H1 (cell line): Measurements from ENCODE around the gene PDE4D. TPM values are rescaled to one million over a fixed set of nuclear protein-coding genes. Genes with fewer than 3 reads are reported as not detected.

Experiments used
- CTCF ChIA-PET: fragments of 300-600 bp; sonication (Branson Sonifier 250); formaldehyde crosslinking; loops from one replicate; lab custom pipeline; 2021; ENCODE audit not compliant: partially characterized antibody; lab: Charles Lee
- POLR2A ChIA-PET: fragments of 300-600 bp; sonication (Branson Sonifier 250); formaldehyde crosslinking; loops from one replicate; lab custom pipeline; 2021; ENCODE audit warnings: inconsistent platforms; ENCODE audit not compliant: partially characterized antibody; lab: Charles Lee
- DNase-seq, 2 experiments: peaks; one replicate each; pipeline versions ENCODE4 v3.0.0 to v3.0.0-alpha.2; 2010 to 2022; ENCODE audit warnings: low spot score in 2 of 2, low read depth in 1 of 2, mixed read lengths in 1 of 2
- FAIRE-seq: peaks from 2 replicates; lab custom pipeline; 2011; peaks lifted over from hg19 to GRCh38; lab: Jason Lieb, UNC
- H2AFZ ChIP-seq: 2 replicates; pipeline ENCODE4 v1.8.1; 2012; ENCODE audit warnings: low read length, inconsistent platforms
- H2AK5ac ChIP-seq: 2 replicates; pipeline ENCODE4 v1.6.1; 2013; ENCODE audit warnings: low read depth, low read length
- H2BK120ac ChIP-seq: replicated peaks from 2 replicates; pipeline ENCODE3; 2013; ENCODE audit warnings: low read depth, low read length, inconsistent platforms
- H2BK12ac ChIP-seq: 2 replicates; pipeline ENCODE4 v1.6.1; 2013; ENCODE audit warnings: low read depth, low read length
- H2BK15ac ChIP-seq: 2 replicates; pipeline ENCODE4 v1.6.1; 2013; ENCODE audit warnings: low read length
- H2BK20ac ChIP-seq: 2 replicates; pipeline ENCODE4 v1.6.1; 2013; ENCODE audit warnings: low read length
- H2BK5ac ChIP-seq: 2 replicates; pipeline ENCODE4 v1.6.1; 2013; ENCODE audit warnings: low read depth, low read length
- H3K14ac ChIP-seq: 2 replicates; pipeline ENCODE4 v1.6.1; 2013; ENCODE audit warnings: inconsistent platforms; ENCODE audit not compliant: insufficient read length
- H3K18ac ChIP-seq: 2 replicates; pipeline ENCODE4 v1.6.1; 2013; ENCODE audit warnings: low read length; ENCODE audit errors: extremely low read depth
- H3K23ac ChIP-seq: 2 replicates; pipeline ENCODE4 v1.6.1; 2013; ENCODE audit warnings: inconsistent platforms; ENCODE audit not compliant: insufficient read length
- H3K23me2 ChIP-seq: 2 replicates; pipeline ENCODE4 v1.6.1; 2013; ENCODE audit warnings: low read depth, low read length
- H3K27ac ChIP-seq: 2 replicates; pipeline ENCODE4 v1.6.1; 2011; ENCODE audit warnings: low read depth, low read length, inconsistent platforms
- H3K27me3 ChIP-seq, 4 experiments: replicated peaks in 1 of 4; 1 replicate in 1 of 4; 2 replicates in 3 of 4; pipeline versions ENCODE4 v1.6.1 to v1.8.1; 2011 to 2013; ENCODE audit warnings: low read length in 3 of 4, mild to moderate bottlenecking in 3 of 4, inconsistent platforms in 2 of 4, mixed read lengths in 2 of 4, moderate library complexity in 1 of 4; ENCODE audit not compliant: control insufficient read depth in 3 of 4, insufficient read depth in 3 of 4; ENCODE audit errors: extremely low read depth in 1 of 4
- H3K36me3 ChIP-seq, 4 experiments: 2 replicates each; pipeline versions ENCODE4 v1.6.1 to v1.8.1; 2011 to 2013; ENCODE audit warnings: mild to moderate bottlenecking in 4 of 4, low read length in 3 of 4, moderate library complexity in 2 of 4, control low read depth in 1 of 4, inconsistent platforms in 1 of 4; ENCODE audit not compliant: insufficient read depth in 4 of 4, control insufficient read depth in 2 of 4
- H3K4ac ChIP-seq: replicated peaks from 2 replicates; pipeline ENCODE3; 2013; ENCODE audit warnings: low read length, low read depth, mixed read lengths, inconsistent platforms; ENCODE audit not compliant: insufficient read length
- H3K4me1 ChIP-seq, 4 experiments: replicated peaks in 1 of 4; 1 replicate in 1 of 4; 2 replicates in 3 of 4; pipeline versions ENCODE4 v1.6.1 to v1.8.1; 2011 to 2013; ENCODE audit warnings: low read length in 3 of 4, inconsistent platforms in 2 of 4, mixed read lengths in 1 of 4; ENCODE audit not compliant: insufficient read depth in 4 of 4, control insufficient read depth in 3 of 4
- H3K4me2 ChIP-seq, 2 experiments: 2 replicates each; pipeline versions ENCODE4 v1.6.1 to v1.8.1; 2011 to 2013; ENCODE audit warnings: low read depth in 2 of 2, low read length in 2 of 2, control low read depth in 1 of 2, inconsistent platforms in 1 of 2, mild to moderate bottlenecking in 1 of 2; ENCODE audit not compliant: insufficient read depth in 1 of 2
- H3K4me3 ChIP-seq, 4 experiments: fragments of 200-600, 300-600 bp in 1 of 4; sonication (generic), shearing (Covaris generic), sonication (Bioruptor Twin) in 1 of 4; 2 replicates each; pipeline versions ENCODE4 v1.5.1 to v1.8.1; 2011 to 2016; ENCODE audit warnings: low read length in 4 of 4, low read depth in 3 of 4, control low read depth in 2 of 4, inconsistent platforms in 2 of 4, mild to moderate bottlenecking in 2 of 4, mixed read lengths in 1 of 4, moderate library complexity in 1 of 4; ENCODE audit not compliant: insufficient read depth in 2 of 4; ENCODE audit errors: extremely low read depth in 1 of 4
- H3K56ac ChIP-seq: replicated peaks from 2 replicates; pipeline ENCODE3; 2013; ENCODE audit warnings: low read depth, mild to moderate bottlenecking, mixed read lengths, low read length, inconsistent platforms; ENCODE audit not compliant: insufficient read length
- H3K79me1 ChIP-seq: 2 replicates; pipeline ENCODE4 v1.6.1; 2013; ENCODE audit warnings: low read depth, low read length, control low read depth
- H3K79me2 ChIP-seq, 2 experiments: 2 replicates each; pipeline versions ENCODE4 v1.6.1 to v1.8.1; 2012 to 2013; ENCODE audit warnings: low read length in 2 of 2, mild to moderate bottlenecking in 2 of 2, inconsistent platforms in 1 of 2; ENCODE audit not compliant: insufficient read depth in 2 of 2, control insufficient read depth in 1 of 2
- H3K9ac ChIP-seq, 4 experiments: replicated peaks in 1 of 4; 1 replicate in 1 of 4; 2 replicates in 3 of 4; pipeline versions ENCODE4 v1.6.1 to v1.8.1; 2011 to 2013; ENCODE audit warnings: low read depth in 3 of 4, low read length in 3 of 4, control low read depth in 2 of 4, mild to moderate bottlenecking in 2 of 4, moderate library complexity in 2 of 4, inconsistent platforms in 1 of 4; ENCODE audit errors: extremely low read depth in 1 of 4
- H3K9me3 ChIP-seq, 2 experiments: 2 replicates each; pipeline versions ENCODE4 v1.6.1 to v1.8.1; 2012 to 2013; ENCODE audit warnings: mild to moderate bottlenecking in 2 of 2, moderate library complexity in 2 of 2, control low read depth in 1 of 2, inconsistent platforms in 1 of 2, low read depth in 1 of 2, low read length in 1 of 2, mixed read lengths in 1 of 2; ENCODE audit not compliant: insufficient read depth in 2 of 2
- H4K20me1 ChIP-seq, 2 experiments: replicated peaks in 1 of 2; 2 replicates each; pipeline versions ENCODE3 to v1.8.1; 2011 to 2013; ENCODE audit warnings: inconsistent platforms in 2 of 2, low read length in 2 of 2, mild to moderate bottlenecking in 1 of 2; ENCODE audit not compliant: insufficient read depth in 2 of 2, control insufficient read depth in 1 of 2
- H4K5ac ChIP-seq: 2 replicates; pipeline ENCODE4 v1.6.1; 2013; ENCODE audit warnings: low read length, low read depth, mixed read lengths, inconsistent platforms; ENCODE audit not compliant: insufficient read length
- H4K8ac ChIP-seq: 2 replicates; pipeline ENCODE4 v1.8.0; 2013; ENCODE audit warnings: mild to moderate bottlenecking, moderate library complexity, low read length, inconsistent platforms; ENCODE audit not compliant: insufficient read depth; ENCODE audit errors: extremely low read depth
- H4K91ac ChIP-seq: replicated peaks from 2 replicates; pipeline ENCODE3; 2013; ENCODE audit warnings: low read length, mixed read lengths, inconsistent platforms; ENCODE audit not compliant: insufficient read length
- CBX5 ChIP-seq: fragments of 300-800, 300-1000 bp; sonication (generic); IDR thresholded peaks from 2 replicates; pipeline ENCODE4 v1.7.1; 2016; ENCODE audit warnings: antibody characterized with exemption, low read length, low read depth
- WGBS, 2 experiments: shearing (Covaris generic) in 1 of 2; methylation state at CpG; one replicate each; pipeline versions ENCODE4 v1.1.6 to v1.1.7; 2013 to 2015; ENCODE audit warnings: low lambda C conversion rate in 2 of 2, mixed read lengths in 2 of 2, inconsistent platforms in 1 of 2, low coverage in 1 of 2, missing lambda C conversion rate in 1 of 2; ENCODE audit not compliant: insufficient replicate concordance in 2 of 2, insufficient coverage in 1 of 2, insufficient read length in 1 of 2; ENCODE audit errors: extremely low coverage in 1 of 2, missing lambda C conversion rate in 1 of 2; 5-methylcytosine and 5-hydroxymethylcytosine counted together
- polyA plus RNA-seq, 7 experiments: library from polyadenylated mRNA; depleted of rRNA in 3 of 7; stranded (reverse) in 5 of 7; unstranded in 2 of 7; fragments of >200 nt in 5 of 7; fragments of 200-250 nt in 2 of 7; gene quantifications; 1 replicate in 5 of 7; 2 replicates in 1 of 7; 4 replicates in 1 of 7; pipeline versions ENCODE4 v1.2.1 to v1.2.3, GENCODE V29; 2011 to 2013; ENCODE audit warnings: missing spikeins in 2 of 7, mixed read lengths in 2 of 7
- total RNA-seq: library from RNA; stranded (reverse); fragmentation: NEBNext Ultra II Directional; extraction: Animal tissue kit (Norgen Biotek cat#: 25700); gene quantifications from 2 replicates; pipeline ENCODE4 v1.2.1, GENCODE V29; 2021

PDE4D gene
- total and polyA plus RNA-seq, 2 of the 8 experiments (the other 6 are each of a cell fraction or from before 2014, with no cell fraction given): 2.3 to 3.7 TPM

- no peaks in the 10 kb centered on the region for H3K27me3 ChIP-seq
- no peak overlapping the region for H3K23ac ChIP-seq
- no peak for TF ChIP-seq CBX5
- TF ChIP-seq, all 59 proteins: peak for 0
- Histone ChIP-seq H2BK5ac (no peak overlapping the region), H3K9ac (no peak overlapping the region), H2AK5ac (no peak overlapping the region), H3K79me2 (no peaks in the 10 kb centered on the region), H2BK15ac (no peak overlapping the region), H3K23me2 (no peaks in the 10 kb centered on the region), H2BK12ac (no peak overlapping the region), H4K20me1 (no peaks in the 10 kb centered on the region), H3K9me3 (no peaks in the 10 kb centered on the region), H3K14ac (no peak overlapping the region), H4K8ac (no peak overlapping the region), H2BK120ac (no peak overlapping the region), H3K27ac (no peak overlapping the region), H2AFZ (no peak overlapping the region), H4K91ac (no peak overlapping the region), H3K56ac (no peak overlapping the region), H4K5ac (no peak overlapping the region), H3K4me1 (no peaks in the 10 kb centered on the region; a peak in 1 of 7 replicates), H3K4me3 (no peak overlapping the region), H3K36me3 (no peaks in the 10 kb centered on the region), H2BK20ac (no peak overlapping the region), H3K4ac (no peak overlapping the region), H3K4me2 (no peak overlapping the region), H3K18ac (no peak overlapping the region), H3K79me1 (no peaks in the 10 kb centered on the region)
- ChIA-PET CTCF (interaction anchor here (1.4 to 2.1 kb wide), 3 partner anchors 9 to 37 kb away, joined by 3 to 12 read pairs (median 9); no protein-coding TSS in a partner anchor), POLR2A (no interaction called here)
- WGBS, 2 experiments: 100% methylated on average over 2 of the region's 2 CpGs; no CpG with 5 or more reads in 1 of the 2 experiments
- no peak for FAIRE-seq
- no peak for DNase-seq
Observed at GRCh38 chr5:59137846-59138245, 755.7 kb downstream of the PDE4D start.
